Measurements from ENCODE around the gene LSG1.

LSG1 gene

GRCh38 chr3:194671900-194672808 lies at the start of gene LSG1:
TSS of gene LSG1 (minus strand) at chr3:194672191. CDS start at chr3:194672162, 29 bp downstream.
- peak within 1 kb of the TSS; percentile 84 for H3K4me3 ChIP-seq (ENCODE audit: low read depth, low read length, poor library complexity, severe bottlenecking)
- H3K4me1 ChIP-seq (ENCODE audit: insufficient read depth, low read length, severe bottlenecking): peaks cover 18% of the 10 kb centered on the region
- H3F3A ChIP-seq (ENCODE audit: insufficient read depth, low read length): no peaks in the 10 kb centered on the region
- TF ChIP-seq CTCF (IDR thresholded peaks at IDR 0.05; ENCODE audit: low read length) (no peak), EZH2 (IDR thresholded peaks at IDR 0.05; ENCODE audit: borderline replicate concordance, low read length) (no peak)
- peaks cover 20% of the 10 kb centered on the region for H3K79me2 ChIP-seq (ENCODE audit: insufficient read depth, low read length)
- no peaks in the 10 kb centered on the region for H4K20me1 ChIP-seq (ENCODE audit: insufficient read depth, low read length)
- no peaks in the 10 kb centered on the region for H3K27me3 ChIP-seq (ENCODE audit: insufficient read depth, low read length)
- peak within 1 kb of the TSS; percentile 95 for H2AFZ ChIP-seq (ENCODE audit: low read length)
- peaks cover 22% of the 10 kb centered on the region for H3K36me3 ChIP-seq (ENCODE audit: insufficient read depth, low read length)
- H3K4me2 ChIP-seq (ENCODE audit: low read length): peak within 1 kb of the TSS; percentile 63
- H3K27ac ChIP-seq (ENCODE audit: low read depth, low read length, poor library complexity, severe bottlenecking): peak within 1 kb of the TSS; percentile 68
- H3K9me3 ChIP-seq (ENCODE audit: low read length): no peaks in the 10 kb centered on the region
- no peaks in the 10 kb centered on the region for H3K9me2 ChIP-seq (ENCODE audit: low read depth, low read length)
- H3K9ac ChIP-seq (ENCODE audit: low read length): peak within 1 kb of the TSS; percentile 72

GRCh38 chr3:194720048-194720447 lies 48.1 kb upstream of the LSG1 start:
- no peaks in the 10 kb centered on the region for H3K36me3 ChIP-seq (ENCODE audit: insufficient read depth, low read length)
- no peak overlapping the region for H2AFZ ChIP-seq (ENCODE audit: low read length)
- no peaks in the 10 kb centered on the region for H4K20me1 ChIP-seq (ENCODE audit: insufficient read depth, low read length)
- H3K27ac ChIP-seq (ENCODE audit: low read depth, low read length, poor library complexity, severe bottlenecking): no peak overlapping the region
- no peak overlapping the region for H3K9ac ChIP-seq (ENCODE audit: low read length)
- no peak overlapping the region for H3K4me2 ChIP-seq (ENCODE audit: low read length)
- no peaks in the 10 kb centered on the region for H3F3A ChIP-seq (ENCODE audit: insufficient read depth, low read length)
- H3K9me3 ChIP-seq (ENCODE audit: low read length): no peaks in the 10 kb centered on the region
- H3K79me2 ChIP-seq (ENCODE audit: insufficient read depth, low read length): no peaks in the 10 kb centered on the region
- no peaks in the 10 kb centered on the region for H3K9me2 ChIP-seq (ENCODE audit: low read depth, low read length)
- H3K4me3 ChIP-seq (ENCODE audit: low read depth, low read length, poor library complexity, severe bottlenecking): no peak overlapping the region
- TF ChIP-seq CTCF (IDR thresholded peaks at IDR 0.05; ENCODE audit: low read length): no peak
- no peak for TF ChIP-seq EZH2 (IDR thresholded peaks at IDR 0.05; ENCODE audit: borderline replicate concordance, low read length)
- no peaks in the 10 kb centered on the region for H3K4me1 ChIP-seq (ENCODE audit: insufficient read depth, low read length, severe bottlenecking)
- 0 out of 2 replicates have a peak, but pooled peaks cover 2% of the 10 kb centered on the region for H3K27me3 ChIP-seq (ENCODE audit: insufficient read depth, low read length)

- no peaks in the 10 kb centered on the region for H3K9me3 ChIP-seq (ENCODE audit: low read length)
- no peak overlapping the region for H3K9ac ChIP-seq (ENCODE audit: low read length)
- no peaks in the 10 kb centered on the region for H3K36me3 ChIP-seq (ENCODE audit: insufficient read depth, low read length)
- H3K4me3 ChIP-seq (ENCODE audit: low read depth, low read length, poor library complexity, severe bottlenecking): no peak overlapping the region
- H3K9me2 ChIP-seq (ENCODE audit: low read depth, low read length): no peaks in the 10 kb centered on the region
- no peaks in the 10 kb centered on the region for H3F3A ChIP-seq (ENCODE audit: insufficient read depth, low read length)
- H3K27me3 ChIP-seq (ENCODE audit: insufficient read depth, low read length): no peaks in the 10 kb centered on the region
- no peaks in the 10 kb centered on the region for H3K4me1 ChIP-seq (ENCODE audit: insufficient read depth, low read length, severe bottlenecking)
- TF ChIP-seq EZH2 (IDR thresholded peaks at IDR 0.05; ENCODE audit: borderline replicate concordance, low read length) (no peak), CTCF (IDR thresholded peaks at IDR 0.05; ENCODE audit: low read length) (no peak)
- H3K4me2 ChIP-seq (ENCODE audit: low read length): no peak overlapping the region
- H2AFZ ChIP-seq (ENCODE audit: low read length): no peak overlapping the region
- H3K27ac ChIP-seq (ENCODE audit: low read depth, low read length, poor library complexity, severe bottlenecking): no peak overlapping the region
- H4K20me1 ChIP-seq (ENCODE audit: insufficient read depth, low read length): no peaks in the 10 kb centered on the region
- no peaks in the 10 kb centered on the region for H3K79me2 ChIP-seq (ENCODE audit: insufficient read depth, low read length)
Measured at GRCh38 chr3:194718079-194718478, 46.1 kb upstream of the LSG1 start.

Measured in OCI-LY1 (cell line).